T-cell (primary cell): ENCODE results near the gene DMRT2. TPM values are rescaled to one million over a fixed set of nuclear protein-coding genes. Genes with fewer than 3 reads are reported as not detected.

Experiments used
- ATAC-seq, 4 experiments: fragments of 200-7000 bp in 3 of 4; fragments of 150-1000 bp in 1 of 4; cut with Tn5 transposase; replicated peaks in 1 of 4; 1 replicate in 3 of 4; 2 replicates in 1 of 4; pipeline ENCODE4 v1.10.0; 2021; ENCODE audit warnings: moderate library complexity in 3 of 4, mild to moderate bottlenecking in 2 of 4, moderate number of reproducible peaks in 1 of 4
- CTCF ChIA-PET, 2 donors: fragments of 300-600 bp; sonication (Branson Sonifier 250); formaldehyde crosslinking; loops; one replicate each; lab custom pipeline; 2022; ENCODE audit warnings: antibody characterized with exemption in 2 of 2; lab: Charles Lee
- POLR2A ChIA-PET, 2 donors: fragments of 300-600 bp; sonication (Branson Sonifier 250); formaldehyde crosslinking; loops; one replicate each; lab custom pipeline; 2022; ENCODE audit warnings: antibody characterized with exemption in 2 of 2; lab: Charles Lee
- DNase-seq, 35 experiments: peaks; one replicate each; pipeline versions ENCODE4 v3.0.0 to v3.0.0-alpha.2; 2013 to 2023
- H3K27ac ChIP-seq: one replicate; pipeline ENCODE4 v1.5.1; 2013; ENCODE audit warnings: low read length
- H3K27me3 ChIP-seq, 2 experiments: replicated peaks in 1 of 2; 1 replicate in 1 of 2; 2 replicates in 1 of 2; pipeline versions ENCODE4 v1.6.1 to v1.7.0; 2013; ENCODE audit warnings: low read length in 1 of 2, mixed read lengths in 1 of 2; ENCODE audit not compliant: control insufficient read depth in 2 of 2, insufficient read depth in 2 of 2; ENCODE audit errors: extremely low read depth in 1 of 2
- H3K36me3 ChIP-seq, 2 donors: 1 replicate in 1 of 2; 2 replicates in 1 of 2; pipeline versions ENCODE4 v1.6.1 to v1.7.0; 2013; ENCODE audit warnings: low read length in 1 of 2; ENCODE audit not compliant: control insufficient read depth in 2 of 2, insufficient read depth in 1 of 2; ENCODE audit errors: extremely low read depth in 1 of 2
- H3K4me1 ChIP-seq, 2 experiments: 1 replicate in 1 of 2; 2 replicates in 1 of 2; pipeline versions ENCODE4 v1.6.1 to v1.7.0; 2013; ENCODE audit warnings: low read length in 2 of 2, mixed read lengths in 1 of 2; ENCODE audit not compliant: insufficient read depth in 2 of 2, control insufficient read depth in 1 of 2; ENCODE audit errors: extremely low read depth in 1 of 2
- H3K4me3 ChIP-seq, 2 donors: 1 replicate in 1 of 2; 2 replicates in 1 of 2; pipeline versions ENCODE4 v1.5.1 to v1.7.0; 2013; ENCODE audit warnings: mild to moderate bottlenecking in 2 of 2, low read length in 1 of 2, moderate library complexity in 1 of 2; ENCODE audit not compliant: control insufficient read depth in 1 of 2; ENCODE audit errors: extremely low read depth in 1 of 2
- H3K9me3 ChIP-seq: 2 replicates; pipeline ENCODE4 v1.7.0; 2013
- H3K27ac Mint-ChIP-seq, 2 donors: one replicate each; pipeline ENCODE4 v1.8.0; 2020 to 2021; ENCODE audit warnings: mild to moderate bottlenecking in 2 of 2, mixed read lengths in 2 of 2
- H3K27me3 Mint-ChIP-seq, 2 donors: one replicate each; pipeline ENCODE4 v1.8.0; 2021 to 2022; ENCODE audit warnings: mixed read lengths in 2 of 2
- H3K36me3 Mint-ChIP-seq: one replicate; pipeline ENCODE4 v1.8.0; 2021; ENCODE audit warnings: mixed read lengths
- H3K4me1 Mint-ChIP-seq, 3 donors: one replicate each; pipeline ENCODE4 v1.8.0; 2020 to 2022; ENCODE audit warnings: mixed read lengths in 3 of 3, mild to moderate bottlenecking in 1 of 3
- H3K4me3 Mint-ChIP-seq, 3 donors: one replicate each; pipeline ENCODE4 v1.8.0; 2020 to 2022; ENCODE audit warnings: mild to moderate bottlenecking in 3 of 3, mixed read lengths in 3 of 3, moderate library complexity in 3 of 3
- H3K9me3 Mint-ChIP-seq, 3 donors: one replicate each; pipeline ENCODE4 v1.8.0; 2020 to 2022; ENCODE audit warnings: mixed read lengths in 3 of 3
- WGBS: methylation state at CpG from one replicate; pipeline ENCODE4 v1.1.5; 2013; ENCODE audit warnings: missing lambda C conversion rate; ENCODE audit not compliant: insufficient coverage; 5-methylcytosine and 5-hydroxymethylcytosine counted together
- total RNA-seq, 35 experiments: library from RNA in 6 of 35; stranded (reverse) in 6 of 35; fragments of 120-200 nt in 1 of 35; gene quantifications; one replicate each; pipeline versions ENCODE4 v1.2.1 to v1.2.4 and lab custom pipeline; 2013 to 2026

Gene DMRT2
- total RNA-seq (not detected), total RNA-seq (lab: John Stamatoyannopoulos, UW) (0 to 0.22 (median 0) reads per million in 29 experiments)
- not detected for total RNA-seq (2013)

DNA sequence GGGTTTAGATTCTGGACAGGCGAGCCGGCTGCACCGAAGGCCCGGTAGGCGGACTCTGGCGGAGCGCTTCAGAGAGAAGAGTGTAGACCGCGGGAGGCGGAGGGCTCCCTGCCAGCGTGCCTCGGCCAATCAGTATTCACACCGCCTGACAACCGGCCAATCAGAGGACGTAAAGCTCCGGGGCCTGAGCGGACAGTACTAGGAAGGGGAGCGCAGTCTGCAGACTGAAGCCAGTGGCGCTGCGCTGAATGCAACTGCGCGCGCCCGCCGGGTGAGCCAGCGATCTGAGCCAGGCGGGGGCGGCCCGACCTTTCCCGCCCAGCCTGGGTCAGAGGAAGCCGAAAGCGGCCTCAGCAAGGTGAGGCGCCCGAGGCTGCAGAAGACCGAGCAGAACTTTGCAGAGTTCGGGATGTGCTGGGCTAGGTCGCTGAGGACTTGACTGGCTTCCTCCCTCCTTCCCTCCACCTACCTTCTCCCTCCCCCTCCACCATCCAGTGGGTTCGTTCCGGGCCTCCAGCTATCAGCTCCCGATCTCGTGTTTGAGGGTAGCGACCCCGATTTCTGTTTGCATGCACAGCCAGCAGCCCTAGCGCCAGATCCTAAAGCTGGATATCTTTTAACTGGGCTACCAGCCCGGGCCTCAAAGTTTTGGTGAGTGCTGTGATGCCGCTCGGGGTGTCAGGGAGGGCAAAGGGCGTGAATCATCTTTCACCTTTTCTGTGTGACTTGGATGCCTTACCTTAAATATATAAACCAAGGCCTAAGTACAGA is at the start of gene DMRT2:
Gene DMRT2 (plus strand): TSS at position 233 of the 771 bp plus-strand sequence. CDS start 1,257 bp downstream, outside the sequence.
- peaks cover 77 to 86% of the 10 kb centered on the region in 2 donors for H3K27me3 Mint-ChIP-seq
- H3K9me3 Mint-ChIP-seq = peaks cover 0 to 10% (median 0%) of the 10 kb centered on the region in 3 donors
- DNase-seq (peak in 1 of 35 experiments; percentile 13), ATAC-seq (peak in 1 of 4 experiments; percentile 6)
- peaks cover 5% of the 10 kb centered on the region for H3K36me3 Mint-ChIP-seq
- H3K4me3 Mint-ChIP-seq = peak within 1 kb of the TSS; percentile 13 to 88 (median 83)
- peak within 1 kb of the TSS in 1 of 2 donors; percentile 60 for H3K27ac Mint-ChIP-seq
- Histone ChIP-seq H3K9me3 (no peaks in the 10 kb centered on the region), H3K27ac (no peak within 1 kb of the TSS), H3K36me3 (no peaks in the 10 kb centered on the region), H3K4me3 (peak within 1 kb of the TSS in 1 of 2 donors; percentile 26), H3K27me3 (peaks cover 30 to 77% of the 10 kb centered on the region in 2 experiments), H3K4me1 (peaks cover 0 to 62% of the 10 kb centered on the region in 2 experiments)
- ChIA-PET CTCF (no interaction called here), POLR2A (no interaction called here)
- peaks cover 53 to 58% (median 55%) of the 10 kb centered on the region in 3 donors for H3K4me1 Mint-ChIP-seq
- 4% methylated on average over 38 of the region's 48 CpGs for WGBS

DNA sequence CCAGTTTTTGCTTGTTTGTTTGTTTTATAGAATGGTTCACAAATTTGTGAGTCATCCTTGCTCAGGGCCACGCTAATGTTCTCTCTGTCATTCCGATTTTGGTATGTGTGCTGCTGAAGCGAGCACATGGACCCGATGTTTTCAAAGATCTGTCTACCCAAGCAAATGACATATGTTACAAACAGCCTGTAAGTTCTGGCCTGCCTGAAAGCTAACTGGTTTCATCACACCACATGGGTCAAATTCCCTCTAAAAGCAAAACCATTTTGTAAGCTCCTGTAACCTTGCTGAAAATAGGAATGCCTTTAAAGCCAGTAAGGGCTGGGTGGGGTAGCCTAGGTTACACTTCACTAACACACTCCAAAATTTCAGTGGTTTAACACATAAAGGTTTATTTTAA is 48.3 kb upstream of the DMRT2 start:
- H3K9me3 Mint-ChIP-seq = no peaks in the 10 kb centered on the region
- H3K36me3 ChIP-seq = no peaks in the 10 kb centered on the region
- DNase-seq = no peak

DNA sequence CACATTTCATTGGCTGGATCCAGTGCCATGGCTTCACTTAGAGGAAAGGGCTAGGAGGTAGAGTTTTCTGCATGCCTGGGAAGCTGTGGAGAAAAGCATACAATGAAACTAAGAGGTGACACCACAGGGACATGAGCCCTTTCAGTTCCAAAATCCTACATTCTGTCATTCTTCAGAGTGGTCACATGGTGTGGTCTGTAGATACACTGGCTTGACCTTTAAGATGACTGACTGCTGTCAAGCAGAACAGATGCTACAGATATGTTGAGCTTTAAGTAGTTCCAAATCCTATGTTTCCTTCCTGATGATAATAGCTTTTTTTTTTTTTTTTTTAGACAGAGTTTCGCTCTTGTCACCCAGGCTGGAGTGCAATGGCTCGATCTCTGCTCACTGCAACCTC is 47.5 kb upstream of the DMRT2 start:
- Mint-ChIP-seq H3K36me3 (no peaks in the 10 kb centered on the region), H3K4me1 (peaks cover 3 to 14% (median 7%) of the 10 kb centered on the region in 3 donors), H3K27me3 (peaks cover 16 to 20% of the 10 kb centered on the region in 2 donors), H3K27ac (no peak overlapping the region), H3K4me3 (no peak overlapping the region), H3K9me3 (no peaks in the 10 kb centered on the region)
- Histone ChIP-seq H3K9me3 (no peaks in the 10 kb centered on the region), H3K4me3 (no peak overlapping the region), H3K27me3 (peaks cover 0 to 16% of the 10 kb centered on the region in 2 experiments), H3K27ac (no peak overlapping the region), H3K36me3 (no peaks in the 10 kb centered on the region), H3K4me1 (peaks cover 0 to 4% of the 10 kb centered on the region in 2 experiments)
- DNase-seq = no peak
- no peak for ATAC-seq
- ChIA-PET POLR2A (interaction anchor here in 1 of 2 donors (0.6 kb wide), 1 partner anchor 10 kb away, joined by 5 read pairs; no protein-coding TSS in a partner anchor), CTCF (interaction anchor here in 1 of 2 donors (0.7 to 1.2 kb wide), 2 partner anchors 8 to 1076 kb away, joined by 9 read pairs; no protein-coding TSS in a partner anchor)
- no CpG with 5 or more reads among the region's 2 CpGs for WGBS

More for the DNA sequence above, 48.3 kb upstream of the DMRT2 start:
- Mint-ChIP-seq H3K27ac (no peak overlapping the region), H3K4me1 (peaks cover 3 to 14% (median 7%) of the 10 kb centered on the region in 3 donors), H3K27me3 (peaks cover 10 to 12% of the 10 kb centered on the region in 2 donors), H3K4me3 (no peak overlapping the region), H3K36me3 (no peaks in the 10 kb centered on the region)
- Histone ChIP-seq H3K27ac (no peak overlapping the region), H3K4me1 (peaks cover 0 to 4% of the 10 kb centered on the region in 2 experiments), H3K4me3 (no peak overlapping the region), H3K27me3 (peaks cover 0 to 16% of the 10 kb centered on the region in 2 experiments), H3K9me3 (no peaks in the 10 kb centered on the region)
- POLR2A ChIA-PET = no interaction called here
- WGBS = 90% methylated on average over 3 of the region's 4 CpGs
- no peak for ATAC-seq
- CTCF ChIA-PET = no interaction called here

DNA sequence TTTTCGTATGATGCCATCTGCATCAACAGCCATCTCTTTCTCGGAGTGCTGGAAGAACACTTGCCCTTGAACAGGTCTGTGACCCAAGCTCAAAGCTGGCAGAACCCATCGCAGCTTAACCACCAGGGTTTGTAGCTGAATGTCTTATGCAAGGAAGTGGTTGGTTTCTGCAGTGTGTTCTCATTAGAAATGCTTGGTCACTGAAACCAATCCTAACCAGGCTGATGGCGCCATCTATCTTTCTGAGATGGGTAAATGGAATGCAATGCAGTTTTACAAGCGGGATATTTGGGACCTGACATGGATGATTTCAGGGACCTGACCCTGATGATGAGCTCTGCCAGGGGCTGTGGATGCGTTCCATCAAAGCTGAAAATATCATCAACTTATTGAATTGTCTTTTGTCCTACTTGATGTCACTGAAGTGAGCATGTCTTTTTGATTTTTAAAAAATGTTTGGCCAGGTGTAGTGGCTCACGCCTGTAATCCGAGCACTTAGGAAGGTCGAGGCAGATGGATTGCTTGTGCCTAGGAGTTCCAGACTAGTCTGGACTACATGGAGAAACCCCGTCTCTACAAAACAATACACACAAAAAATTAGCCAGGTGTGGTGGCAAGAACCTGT is 45.0 kb upstream of the DMRT2 start:
- no peak overlapping the region for H3K27ac Mint-ChIP-seq
- ATAC-seq (peak in 1 of 4 experiments; percentile 27), DNase-seq (peak in 1 of 35 experiments; percentile 36)
- no peak overlapping the region for H3K4me3 Mint-ChIP-seq
- peaks cover 0 to 4% of the 10 kb centered on the region in 2 experiments for H3K4me1 ChIP-seq
- peaks cover 2 to 20% of the 10 kb centered on the region in 2 experiments for H3K27me3 ChIP-seq
- no peaks in the 10 kb centered on the region for H3K36me3 Mint-ChIP-seq
- H3K4me1 Mint-ChIP-seq = peaks cover 0 to 8% (median 7%) of the 10 kb centered on the region in 3 donors
- no peak overlapping the region for H3K27ac ChIP-seq
- WGBS = 39% methylated on average over 4 of the region's 10 CpGs
- H3K9me3 Mint-ChIP-seq = no peaks in the 10 kb centered on the region
- no peaks in the 10 kb centered on the region for H3K9me3 ChIP-seq
- ChIA-PET CTCF (interaction anchor here (0.6 to 1.2 kb wide), 3 partner anchors 9 to 512 kb away, joined by 3 to 4 read pairs (median 3); no protein-coding TSS in a partner anchor), POLR2A (interaction anchor here in 1 of 2 donors (0.6 kb wide), 1 partner anchor 455 kb away, joined by 3 read pairs; no protein-coding TSS in a partner anchor)
- no peaks in the 10 kb centered on the region for H3K36me3 ChIP-seq
- H3K4me3 ChIP-seq = no peak overlapping the region
- peaks cover 20 to 34% of the 10 kb centered on the region in 2 donors for H3K27me3 Mint-ChIP-seq

DNA sequence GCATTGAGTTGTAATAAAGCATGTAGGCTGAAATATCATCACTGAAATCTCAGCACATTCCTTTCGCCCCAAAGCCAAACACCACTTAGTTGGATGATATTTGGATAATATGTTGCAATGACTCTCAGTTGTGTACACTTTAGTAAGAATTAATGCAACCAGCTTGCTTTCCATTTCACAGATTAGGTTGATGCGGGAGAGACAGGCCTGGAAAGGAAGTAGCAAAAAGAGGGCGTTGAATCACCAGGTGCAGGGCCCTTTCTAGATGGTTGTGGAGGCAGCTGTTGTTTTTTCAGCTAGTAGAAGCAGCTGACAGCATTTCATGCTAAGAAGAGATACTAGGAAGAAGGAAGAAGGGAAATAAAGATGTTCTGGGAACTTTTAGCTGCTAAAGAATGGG is 42.8 kb upstream of the DMRT2 start:
- H3K27me3 ChIP-seq = peaks cover 2 to 20% of the 10 kb centered on the region in 2 experiments
- no peak overlapping the region for H3K27ac ChIP-seq
- H3K36me3 Mint-ChIP-seq = no peaks in the 10 kb centered on the region
- ChIA-PET POLR2A (no interaction called here), CTCF (interaction anchor here in 1 of 2 donors (0.7 kb wide), 1 partner anchor 537 kb away, joined by 4 read pairs; no protein-coding TSS in a partner anchor)
- H3K4me1 Mint-ChIP-seq = peaks cover 0 to 8% (median 7%) of the 10 kb centered on the region in 3 donors
- H3K4me3 Mint-ChIP-seq = no peak overlapping the region
- H3K9me3 ChIP-seq = no peaks in the 10 kb centered on the region
- DNase-seq (no peak), ATAC-seq (no peak)
- peaks cover 0 to 4% of the 10 kb centered on the region in 2 experiments for H3K4me1 ChIP-seq
- no CpG with 5 or more reads among the region's 3 CpGs for WGBS
- H3K36me3 ChIP-seq = no peaks in the 10 kb centered on the region
- H3K9me3 Mint-ChIP-seq = no peaks in the 10 kb centered on the region
- H3K27ac Mint-ChIP-seq = no peak overlapping the region
- H3K27me3 Mint-ChIP-seq = peaks cover 20 to 34% of the 10 kb centered on the region in 2 donors
- H3K4me3 ChIP-seq = no peak overlapping the region

DNA sequence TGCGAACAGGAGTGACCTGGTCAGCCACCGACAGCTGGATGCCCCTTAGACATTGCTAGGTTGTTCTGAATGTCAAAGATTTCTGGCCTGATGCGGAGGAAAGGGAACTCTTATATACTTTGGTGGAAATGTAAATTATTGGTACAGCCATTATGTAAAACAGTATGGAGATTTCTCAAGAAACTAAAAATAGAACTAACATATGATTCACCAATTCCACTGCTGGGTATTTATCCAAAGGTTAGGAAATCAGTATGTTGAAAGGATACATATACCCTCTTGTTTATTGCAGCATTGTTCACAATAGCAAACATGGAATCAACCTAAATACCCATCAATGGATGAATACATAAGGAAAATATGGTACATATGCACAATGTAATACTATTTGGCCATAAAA is 41.9 kb upstream of the DMRT2 start:
- peaks cover 0 to 8% (median 7%) of the 10 kb centered on the region in 3 donors for H3K4me1 Mint-ChIP-seq
- no peaks in the 10 kb centered on the region for H3K9me3 ChIP-seq
- H3K36me3 ChIP-seq = no peaks in the 10 kb centered on the region
- H3K4me3 Mint-ChIP-seq = no peak overlapping the region
- H3K27me3 ChIP-seq = peaks cover 2 to 13% of the 10 kb centered on the region in 2 experiments
- peak overlapping the region in 1 of 2 donors; percentile 29 for H3K27ac Mint-ChIP-seq
- no peaks in the 10 kb centered on the region for H3K9me3 Mint-ChIP-seq
- no peak overlapping the region for H3K27ac ChIP-seq
- ATAC-seq = no peak
- H3K4me1 ChIP-seq = peaks cover 0 to 4% of the 10 kb centered on the region in 2 experiments
- CTCF ChIA-PET = no interaction called here
- 83% methylated on average over 2 of the region's 3 CpGs for WGBS
- H3K36me3 Mint-ChIP-seq = no peaks in the 10 kb centered on the region
- POLR2A ChIA-PET = no interaction called here
- peaks cover 20 to 37% of the 10 kb centered on the region in 2 donors for H3K27me3 Mint-ChIP-seq
- DNase-seq = no peak
- no peak overlapping the region for H3K4me3 ChIP-seq
